GM19043 (cell line): ENCODE measurements around the gene KRTAP29-1.
"Not testable (repeated sequence)": the region's sequence is repeated elsewhere in the genome, so short reads cannot be mapped to it uniquely, and the experiment has no call there.

Experiments used
- ATAC-seq: cut with Tn5 transposase; IDR thresholded peaks from one replicate; pipeline ENCODE4 v1.9.1; 2021; ENCODE audit warnings: low read depth; ENCODE audit not compliant: unreplicated experiment

Gene KRTAP29-1

GRCh38 chr17:41301916-41302901 is at the start of gene KRTAP29-1:
Gene KRTAP29-1, minus strand, starts transcription at chr17:41302851. Its CDS starts 0 bp downstream, at chr17:41302851.
- no peak for ATAC-seq

- no peak for ATAC-seq
Observed at GRCh38 chr17:41351177-41351576, 48.5 kb upstream of the KRTAP29-1 start.

GRCh38 chr17:41350381-41350878 is 47.8 kb upstream of the KRTAP29-1 start, which contains the start of gene KRT33A:
Gene KRT33A, minus strand, starts transcription at chr17:41350828. Its CDS starts 61 bp downstream, at chr17:41350767.
- not testable (repeated sequence) for ATAC-seq

GRCh38 chr17:41347869-41348760 is 45.5 kb upstream of the KRTAP29-1 start:
- no peak for ATAC-seq

GRCh38 chr17:41346421-41346820 is 43.8 kb upstream of the KRTAP29-1 start:
- ATAC-seq, result not testable (repeated sequence)

- ATAC-seq, result no peak
Observed at GRCh38 chr17:41345992-41346391, 43.3 kb upstream of the KRTAP29-1 start.

GRCh38 chr17:41343029-41343428 is 40.4 kb upstream of the KRTAP29-1 start:
- no peak for ATAC-seq

GRCh38 chr17:41340934-41341861 is 38.5 kb upstream of the KRTAP29-1 start:
- no peak for ATAC-seq

GRCh38 chr17:41340494-41340893 is 37.8 kb upstream of the KRTAP29-1 start:
- ATAC-seq, result no peak

GRCh38 chr17:41339571-41340172 is 37.0 kb upstream of the KRTAP29-1 start:
- ATAC-seq, result no peak

- no peak for ATAC-seq
Observed at GRCh38 chr17:41338961-41339485, 36.4 kb upstream of the KRTAP29-1 start.

- no peak for ATAC-seq
Observed at GRCh38 chr17:41335747-41336146, 33.1 kb upstream of the KRTAP29-1 start.

- ATAC-seq, result no peak
Observed at GRCh38 chr17:41334385-41335305, 32.0 kb upstream of the KRTAP29-1 start.

- ATAC-seq, result no peak
Observed at GRCh38 chr17:41333836-41334235, 31.2 kb upstream of the KRTAP29-1 start.

GRCh38 chr17:41333098-41333497 is 30.4 kb upstream of the KRTAP29-1 start:
- ATAC-seq, result no peak

GRCh38 chr17:41332239-41332638 is 29.6 kb upstream of the KRTAP29-1 start:
- no peak for ATAC-seq

GRCh38 chr17:41331606-41332005 is 29.0 kb upstream of the KRTAP29-1 start:
- no peak for ATAC-seq
